HG02852 (cell line): ENCODE data around the gene SLC35F3.
"Not testable (repeated sequence)": the region's sequence is repeated elsewhere in the genome, so short reads cannot be mapped to it uniquely, and the experiment has no call there.

Source experiments
- ATAC-seq: cut with Tn5 transposase; IDR thresholded peaks from one replicate; pipeline ENCODE4 v1.9.1; 2021; ENCODE audit warnings: mild to moderate bottlenecking, moderate library complexity; ENCODE audit not compliant: unreplicated experiment

SLC35F3 gene

DNA sequence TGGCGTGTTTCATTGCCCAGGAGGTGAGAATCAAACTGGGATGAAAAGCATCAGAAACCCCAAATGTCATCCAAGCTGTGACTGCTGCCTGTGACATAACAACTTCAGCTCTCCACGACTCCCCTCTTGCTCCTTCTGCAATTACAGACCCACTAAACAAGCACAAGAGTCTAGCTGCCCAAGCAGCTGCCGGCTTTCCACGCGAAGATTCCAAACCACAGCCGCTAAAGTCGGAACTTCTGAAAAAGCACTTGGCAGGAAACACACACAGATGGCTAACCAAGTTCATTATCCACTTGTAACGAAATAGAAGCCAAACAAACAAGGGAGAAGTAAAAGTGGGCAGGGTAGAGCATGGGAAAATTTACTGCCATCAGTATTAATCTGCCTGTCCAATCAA, 198.1 kb downstream of the SLC35F3 start:
- no peak for ATAC-seq

DNA sequence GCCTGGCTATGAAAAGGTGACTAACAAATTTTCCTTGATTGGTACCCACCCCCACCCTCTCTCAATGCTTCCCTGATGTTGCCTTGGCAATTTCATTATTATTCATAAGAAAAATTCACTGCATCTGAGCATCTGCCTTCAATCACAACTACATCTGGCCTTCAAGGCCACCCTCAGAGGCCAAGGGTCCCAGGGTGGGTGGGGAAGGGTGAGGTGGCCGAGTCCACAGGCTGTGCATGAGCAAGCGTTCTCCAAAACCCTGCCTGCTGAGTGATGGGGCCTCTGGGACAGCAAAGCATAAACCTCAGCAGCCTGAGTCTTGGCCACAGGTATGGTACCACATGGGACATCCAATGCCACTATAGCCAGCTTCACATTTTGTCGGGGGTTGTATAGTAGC, 198.7 kb downstream of the SLC35F3 start:
- no peak for ATAC-seq

GRCh38 chr1:234106032-234106431, 201.6 kb downstream of the SLC35F3 start:
- no peak for ATAC-seq

GRCh38 chr1:234107416-234108021, 203.0 kb downstream of the SLC35F3 start:
- ATAC-seq, result no peak

- no peak for ATAC-seq
Observed at GRCh38 chr1:234108921-234109320, 204.4 kb downstream of the SLC35F3 start.

GRCh38 chr1:234109840-234110239, 205.4 kb downstream of the SLC35F3 start:
- ATAC-seq, result no peak

DNA sequence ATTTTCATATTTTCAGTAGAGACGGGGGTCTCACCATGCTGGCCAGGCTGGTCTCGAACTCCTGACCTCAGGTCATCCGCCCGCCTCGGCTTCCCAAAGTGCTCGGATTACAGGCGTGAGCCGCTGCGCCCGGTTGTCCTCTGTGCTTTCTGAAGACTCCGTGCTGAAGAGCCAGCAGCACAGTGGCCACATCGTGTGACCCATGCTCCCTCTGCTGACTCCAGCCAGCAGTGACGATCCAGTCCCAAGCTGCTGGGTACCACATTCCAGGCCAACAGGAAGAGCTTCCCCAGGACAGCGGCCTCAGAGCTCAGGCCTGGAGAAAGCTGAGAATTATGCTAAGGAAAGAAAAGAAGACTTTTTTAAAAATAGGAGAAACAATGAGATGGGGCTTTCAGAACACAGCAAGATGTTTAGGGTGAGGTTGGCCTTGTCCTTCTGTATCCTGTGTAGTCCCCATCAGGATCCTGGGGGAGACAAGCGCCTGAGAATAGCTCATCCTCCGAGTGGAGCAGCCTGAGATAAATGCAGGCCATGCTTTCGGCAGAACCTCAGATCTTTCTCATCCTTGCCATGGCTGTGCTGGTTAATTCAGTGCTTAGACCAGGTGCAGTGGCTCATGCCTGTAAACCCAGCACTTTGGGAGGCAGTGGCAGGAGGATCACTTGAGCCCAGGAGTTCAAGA, 207.1 kb downstream of the SLC35F3 start:
- ATAC-seq, result no peak

- no peak for ATAC-seq
Observed at GRCh38 chr1:234114648-234115307, 210.3 kb downstream of the SLC35F3 start.

DNA sequence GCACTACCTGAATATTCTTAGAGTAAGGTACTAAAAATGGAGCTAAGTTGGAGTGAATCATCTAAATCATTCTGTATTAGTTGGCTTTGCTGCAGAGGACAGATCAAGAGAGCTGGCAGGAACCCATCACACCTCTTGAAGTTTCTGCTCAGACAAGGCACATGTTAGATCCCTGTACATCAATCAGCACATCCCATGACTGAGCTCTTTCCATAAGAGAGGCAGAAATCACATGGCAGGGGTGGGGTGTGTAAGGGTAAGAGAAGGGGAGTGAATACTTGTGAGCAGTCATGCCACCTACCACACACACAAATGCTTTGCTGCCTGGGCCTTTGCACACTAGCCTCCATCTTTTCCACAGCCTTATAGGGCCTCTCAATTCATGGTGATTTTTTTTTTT, 214.4 kb downstream of the SLC35F3 start:
- ATAC-seq, result no peak

DNA sequence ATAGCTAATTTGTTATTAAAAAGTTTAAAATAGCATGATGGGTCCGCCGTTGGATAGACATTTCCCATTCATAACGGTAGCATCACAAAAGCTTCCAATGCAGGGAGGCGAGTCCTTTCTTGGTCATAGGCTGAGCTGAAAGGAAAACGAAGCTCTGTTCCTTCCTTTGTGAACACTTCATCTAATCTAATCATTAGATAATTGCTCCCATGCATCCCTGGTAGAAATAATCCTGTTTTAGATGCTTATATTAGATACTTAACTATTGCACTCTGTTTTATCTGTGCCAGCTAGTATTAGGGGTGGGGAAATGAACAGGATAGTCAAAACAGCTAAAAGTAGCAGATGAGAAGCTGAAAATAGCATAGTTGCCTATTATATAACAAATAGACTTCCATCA, 215.0 kb downstream of the SLC35F3 start:
- no peak for ATAC-seq

DNA sequence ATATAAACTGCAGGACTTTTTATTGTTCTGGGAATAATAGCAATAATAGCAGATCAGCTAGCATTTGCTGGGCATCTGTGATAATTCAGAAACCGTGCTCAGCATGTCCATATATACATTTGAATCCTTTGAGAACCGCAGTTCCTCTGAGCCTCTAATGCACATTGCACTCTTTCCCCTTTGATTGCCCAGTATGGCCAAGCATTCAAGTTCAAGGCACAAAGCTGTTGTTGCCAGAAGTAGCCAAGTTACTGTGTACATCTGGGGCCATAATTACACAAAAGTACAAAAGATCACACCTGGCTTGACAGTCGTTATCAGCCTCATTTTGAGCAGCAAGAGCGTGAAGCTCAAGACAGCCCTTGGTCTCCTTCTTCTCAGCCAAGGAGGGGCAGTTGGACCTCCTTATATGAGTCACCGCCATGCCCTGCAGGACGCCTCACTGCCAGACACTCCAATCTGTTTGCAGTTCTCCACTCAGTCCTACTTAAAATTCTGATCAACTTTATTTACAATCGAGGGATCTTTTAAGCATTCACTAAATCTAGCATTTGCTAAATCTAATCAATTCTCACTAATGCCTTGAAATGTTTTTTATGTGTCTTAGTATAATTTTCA, 216.0 kb downstream of the SLC35F3 start:
- ATAC-seq, result no peak

GRCh38 chr1:234121659-234122058, 217.2 kb downstream of the SLC35F3 start:
- not testable (repeated sequence) for ATAC-seq

DNA sequence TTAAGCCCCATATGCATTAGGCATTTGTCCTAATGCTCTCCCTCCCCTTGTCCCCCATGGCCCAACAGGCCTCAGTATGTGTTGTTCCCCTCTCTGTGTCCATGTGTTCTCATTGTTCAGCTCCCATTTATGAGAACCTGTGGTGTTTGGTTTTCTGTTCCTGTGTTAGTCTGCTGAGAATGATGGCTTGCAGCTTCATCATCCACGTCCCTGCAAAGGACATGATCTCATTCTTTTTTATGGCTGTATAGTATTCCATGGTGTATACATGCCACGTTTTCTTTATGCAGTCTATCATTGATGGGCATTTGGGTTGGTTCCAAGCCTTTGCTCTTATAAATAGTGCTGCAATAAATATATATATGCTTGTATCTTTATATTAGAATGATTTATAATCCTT, 218.1 kb downstream of the SLC35F3 start:
- ATAC-seq, result not testable (repeated sequence)

DNA sequence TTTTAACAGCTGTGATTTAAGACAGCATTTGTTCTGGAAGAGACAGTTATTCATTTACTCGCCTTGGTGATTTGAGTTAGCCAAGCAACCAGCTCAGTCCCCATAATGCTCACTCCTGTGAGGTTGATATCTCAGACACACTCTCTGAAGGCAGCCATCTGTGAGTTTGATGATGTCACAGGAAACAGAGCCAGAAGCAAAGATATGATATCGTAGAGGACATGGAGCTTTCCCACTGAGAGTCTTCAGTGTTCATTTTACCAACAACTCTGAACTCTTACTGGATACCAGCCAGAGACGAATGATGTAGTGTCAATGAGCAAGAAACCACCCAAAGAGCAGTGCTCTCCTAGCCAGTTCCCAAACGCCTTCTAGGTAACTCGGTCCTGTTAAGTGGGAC, 219.4 kb downstream of the SLC35F3 start:
- ATAC-seq, result no peak

DNA sequence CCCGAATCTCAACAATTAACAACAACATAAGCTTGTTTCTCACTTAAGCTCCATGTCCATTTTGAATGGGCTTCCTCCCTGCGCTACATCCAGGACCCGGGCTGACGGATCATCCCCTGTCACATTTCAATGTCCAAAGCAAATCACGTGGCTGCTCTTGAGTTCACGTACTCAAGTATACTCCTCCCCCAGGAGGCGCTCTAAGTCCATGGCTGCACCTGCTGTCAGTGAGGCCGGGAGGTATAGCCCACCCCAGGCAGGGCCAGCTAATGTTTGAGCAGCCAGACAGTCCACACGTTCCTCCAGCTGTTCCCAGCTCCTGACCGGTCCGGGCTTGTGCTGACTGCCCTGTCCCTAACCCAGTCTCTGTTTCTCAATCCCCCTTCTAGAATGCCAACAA, 220.8 kb downstream of the SLC35F3 start:
- ATAC-seq, result no peak

- ATAC-seq, result no peak
Observed at GRCh38 chr1:234125714-234126113, 221.2 kb downstream of the SLC35F3 start.

GRCh38 chr1:234127026-234127671, 222.7 kb downstream of the SLC35F3 start:
- ATAC-seq, result no peak

- no peak for ATAC-seq
Observed at GRCh38 chr1:234132795-234133194, 228.3 kb downstream of the SLC35F3 start.

DNA sequence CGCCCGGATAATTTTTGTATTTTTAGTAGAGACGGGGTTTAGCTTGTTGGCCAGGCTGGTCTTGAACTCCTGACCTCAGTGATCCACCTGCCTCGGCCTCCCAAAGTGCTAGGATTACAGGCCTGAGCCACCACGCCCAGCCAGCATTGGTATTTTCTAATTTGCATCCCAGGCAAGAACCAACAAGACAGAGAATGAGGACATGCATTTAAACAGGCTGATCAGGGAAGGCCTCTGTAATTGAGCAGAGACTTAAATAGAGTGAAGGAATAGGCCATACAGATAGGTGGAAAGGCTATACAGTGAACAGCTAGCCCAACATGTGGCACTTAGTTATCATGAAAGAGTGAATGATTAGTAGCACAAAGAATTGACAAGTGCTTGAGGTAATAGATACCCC, 230.4 kb downstream of the SLC35F3 start:
- no peak for ATAC-seq

GRCh38 chr1:234135501-234135900, 231.0 kb downstream of the SLC35F3 start:
- ATAC-seq, result no peak

- no peak for ATAC-seq
Observed at GRCh38 chr1:234136073-234136472, 231.6 kb downstream of the SLC35F3 start.
